ENCODE results near the gene HBA1.
"Not testable (repeated sequence)": the region's sequence is repeated elsewhere in the genome, so short reads cannot be mapped to it uniquely, and the experiment has no call there.

Gene HBA1

DNA sequence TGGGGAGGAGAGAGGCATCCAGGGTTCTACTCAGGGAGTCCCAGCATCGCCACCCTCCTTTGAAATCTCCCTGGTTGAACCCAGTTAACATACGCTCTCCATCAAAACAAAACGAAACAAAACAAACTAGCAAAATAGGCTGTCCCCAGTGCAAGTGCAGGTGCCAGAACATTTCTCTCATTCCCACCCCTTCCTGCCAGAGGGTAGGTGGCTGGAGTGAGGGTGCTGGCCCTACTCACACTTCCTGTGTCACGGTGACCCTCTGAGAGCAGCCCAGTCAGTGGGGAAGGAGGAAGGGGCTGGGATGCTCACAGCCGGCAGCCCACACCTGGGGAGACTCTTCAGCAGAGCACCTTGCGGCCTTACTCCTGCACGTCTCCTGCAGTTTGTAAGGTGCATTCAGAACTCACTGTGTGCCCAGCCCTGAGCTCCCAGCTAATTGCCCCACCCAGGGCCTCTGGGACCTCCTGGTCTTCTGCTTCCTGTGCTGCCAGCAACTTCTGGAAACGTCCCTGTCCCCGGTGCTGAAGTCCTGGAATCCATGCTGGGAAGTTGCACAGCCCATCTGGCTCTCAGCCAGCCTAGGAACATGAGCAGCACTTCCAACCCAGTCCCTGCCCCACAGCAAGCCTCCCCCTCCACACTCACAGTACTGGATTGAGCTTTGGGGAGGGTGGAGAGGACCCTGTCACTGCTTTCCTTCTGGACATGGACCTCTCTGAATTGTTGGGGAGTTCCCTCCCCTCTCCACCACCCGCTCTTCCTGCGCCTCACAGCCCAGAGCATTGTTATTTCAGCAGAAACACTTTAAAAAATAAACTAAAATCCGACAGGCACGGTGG, 2.3 kb upstream of the HBA1 start:
- in situ Hi-C loops (cut with HindIII; ENCODE audit: low sequenced_read_pairs), result not testable (repeated sequence)

DNA sequence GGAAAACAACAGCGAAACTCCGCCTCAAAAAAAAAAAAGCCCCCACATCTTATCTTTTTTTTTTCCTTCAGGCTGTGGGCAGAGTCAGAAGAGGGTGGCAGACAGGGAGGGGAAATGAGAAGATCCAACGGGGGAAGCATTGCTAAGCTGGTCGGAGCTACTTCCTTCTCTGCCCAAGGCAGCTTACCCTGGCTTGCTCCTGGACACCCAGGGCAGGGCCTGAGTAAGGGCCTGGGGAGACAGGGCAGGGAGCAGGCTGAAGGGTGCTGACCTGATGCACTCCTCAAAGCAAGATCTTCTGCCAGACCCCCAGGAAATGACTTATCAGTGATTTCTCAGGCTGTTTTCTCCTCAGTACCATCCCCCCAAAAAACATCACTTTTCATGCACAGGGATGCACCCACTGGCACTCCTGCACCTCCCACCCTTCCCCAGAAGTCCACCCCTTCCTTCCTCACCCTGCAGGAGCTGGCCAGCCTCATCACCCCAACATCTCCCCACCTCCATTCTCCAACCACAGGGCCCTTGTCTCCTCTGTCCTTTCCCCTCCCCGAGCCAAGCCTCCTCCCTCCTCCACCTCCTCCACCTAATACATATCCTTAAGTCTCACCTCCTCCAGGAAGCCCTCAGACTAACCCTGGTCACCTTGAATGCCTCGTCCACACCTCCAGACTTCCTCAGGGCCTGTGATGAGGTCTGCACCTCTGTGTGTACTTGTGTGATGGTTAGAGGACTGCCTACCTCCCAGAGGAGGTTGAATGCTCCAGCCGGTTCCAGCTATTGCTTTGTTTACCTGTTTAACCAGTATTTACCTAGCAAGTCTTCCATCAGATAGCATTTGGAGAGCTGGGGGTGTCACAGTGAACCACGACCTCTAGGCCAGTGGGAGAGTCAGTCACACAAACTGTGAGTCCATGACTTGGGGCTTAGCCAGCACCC, 1.2 kb upstream of the HBA1 start:
- in situ Hi-C loops (cut with HindIII; ENCODE audit: low sequenced_read_pairs), result no loop called here

DNA sequence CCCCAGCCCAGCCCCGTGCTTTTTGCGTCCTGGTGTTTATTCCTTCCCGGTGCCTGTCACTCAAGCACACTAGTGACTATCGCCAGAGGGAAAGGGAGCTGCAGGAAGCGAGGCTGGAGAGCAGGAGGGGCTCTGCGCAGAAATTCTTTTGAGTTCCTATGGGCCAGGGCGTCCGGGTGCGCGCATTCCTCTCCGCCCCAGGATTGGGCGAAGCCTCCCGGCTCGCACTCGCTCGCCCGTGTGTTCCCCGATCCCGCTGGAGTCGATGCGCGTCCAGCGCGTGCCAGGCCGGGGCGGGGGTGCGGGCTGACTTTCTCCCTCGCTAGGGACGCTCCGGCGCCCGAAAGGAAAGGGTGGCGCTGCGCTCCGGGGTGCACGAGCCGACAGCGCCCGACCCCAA, 474 bp upstream of the HBA1 start:
- in situ Hi-C loops (cut with HindIII; ENCODE audit: low sequenced_read_pairs), result not testable (repeated sequence)

- in situ Hi-C loops (cut with HindIII; ENCODE audit: low sequenced_read_pairs), result no loop called here
These were observed 928 bp downstream of the HBA1 start for GRCh38 chr16:177394-177822.

DNA sequence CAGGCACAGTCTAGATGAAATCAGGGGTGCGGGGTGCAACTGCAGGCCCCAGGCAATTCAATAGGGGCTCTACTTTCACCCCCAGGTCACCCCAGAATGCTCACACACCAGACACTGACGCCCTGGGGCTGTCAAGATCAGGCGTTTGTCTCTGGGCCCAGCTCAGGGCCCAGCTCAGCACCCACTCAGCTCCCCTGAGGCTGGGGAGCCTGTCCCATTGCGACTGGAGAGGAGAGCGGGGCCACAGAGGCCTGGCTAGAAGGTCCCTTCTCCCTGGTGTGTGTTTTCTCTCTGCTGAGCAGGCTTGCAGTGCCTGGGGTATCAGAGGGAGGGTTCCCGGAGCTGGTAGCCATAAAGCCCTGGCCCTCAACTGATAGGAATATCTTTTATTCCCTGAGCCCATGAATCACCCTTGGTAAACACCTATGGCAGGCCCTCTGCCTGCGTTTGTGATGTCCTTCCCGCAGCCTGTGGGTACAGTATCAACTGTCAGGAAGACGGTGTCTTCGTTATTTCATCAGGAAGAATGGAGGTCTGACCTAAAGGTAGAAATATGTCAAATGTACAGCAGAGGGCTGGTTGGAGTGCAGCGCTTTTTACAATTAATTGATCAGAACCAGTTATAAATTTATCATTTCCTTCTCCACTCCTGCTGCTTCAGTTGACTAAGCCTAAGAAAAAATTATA, 1.6 kb downstream of the HBA1 start:
- in situ Hi-C loops (cut with HindIII; ENCODE audit: low sequenced_read_pairs), result no loop called here

GRCh38 chr16:178668-179015, 2.2 kb downstream of the HBA1 start:
- in situ Hi-C loops (cut with HindIII; ENCODE audit: low sequenced_read_pairs), result no loop called here

DNA sequence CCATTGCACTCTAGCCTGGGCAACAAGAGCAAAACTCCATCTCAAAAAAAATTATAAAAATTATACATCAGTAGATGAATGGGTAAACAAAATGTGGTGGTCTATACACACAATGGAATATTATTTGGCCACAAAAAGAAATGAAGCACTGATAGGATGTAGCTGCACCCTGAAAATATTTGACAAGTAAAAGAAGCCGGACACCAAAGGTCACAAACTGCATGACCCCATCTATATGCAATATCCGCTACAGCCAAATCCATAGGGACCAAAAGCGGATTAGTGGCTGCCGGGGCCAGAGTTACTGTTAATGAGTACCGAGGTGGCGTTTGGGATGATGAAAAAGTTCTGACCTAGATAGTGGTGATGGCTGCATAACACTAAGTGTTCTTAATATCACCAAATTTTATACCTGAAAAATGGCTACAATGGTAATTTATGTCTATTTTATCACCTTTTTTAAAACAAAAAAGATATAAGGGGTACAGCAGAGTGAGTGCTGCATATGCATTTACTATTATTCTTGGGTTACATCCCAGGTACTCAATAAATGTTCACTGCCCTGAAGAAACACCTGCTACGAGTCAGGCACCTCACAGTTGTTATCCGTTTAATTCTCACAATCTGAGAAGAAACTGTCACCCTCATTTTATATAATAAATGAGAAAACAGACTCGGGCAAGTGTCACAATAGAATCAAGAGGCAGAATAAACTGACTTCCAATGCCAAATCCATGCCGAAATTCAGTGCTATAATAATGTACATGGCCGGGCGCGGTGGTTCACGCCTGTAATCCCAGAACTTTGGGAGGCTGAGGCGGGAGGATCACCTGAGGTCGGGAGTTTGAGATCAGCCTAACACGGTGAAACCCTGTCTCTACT, 3.0 kb downstream of the HBA1 start:
- in situ Hi-C loops (cut with HindIII; ENCODE audit: low sequenced_read_pairs), result no loop called here

DNA sequence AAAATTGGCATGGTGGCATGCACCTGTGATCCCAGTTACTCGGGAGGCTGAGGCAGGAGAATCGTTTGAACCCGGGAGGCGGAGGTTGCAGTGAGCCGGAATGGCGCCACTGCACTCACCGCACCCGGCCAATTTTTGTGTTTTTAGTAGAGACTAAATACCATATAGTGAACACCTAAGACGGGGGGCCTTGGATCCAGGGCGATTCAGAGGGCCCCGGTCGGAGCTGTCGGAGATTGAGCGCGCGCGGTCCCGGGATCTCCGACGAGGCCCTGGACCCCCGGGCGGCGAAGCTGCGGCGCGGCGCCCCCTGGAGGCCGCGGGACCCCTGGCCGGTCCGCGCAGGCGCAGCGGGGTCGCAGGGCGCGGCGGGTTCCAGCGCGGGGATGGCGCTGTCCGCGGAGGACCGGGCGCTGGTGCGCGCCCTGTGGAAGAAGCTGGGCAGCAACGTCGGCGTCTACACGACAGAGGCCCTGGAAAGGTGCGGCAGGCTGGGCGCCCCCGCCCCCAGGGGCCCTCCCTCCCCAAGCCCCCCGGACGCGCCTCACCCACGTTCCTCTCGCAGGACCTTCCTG, 3.7 kb downstream of the HBA1 start, which contains the start of gene HBQ1:
TSS of gene HBQ1 (plus strand) at position 359 of the 575 bp plus-strand sequence. CDS start at position 387, 28 bp downstream.
- in situ Hi-C loops (cut with HindIII; ENCODE audit: low sequenced_read_pairs), result no loop called here

DNA sequence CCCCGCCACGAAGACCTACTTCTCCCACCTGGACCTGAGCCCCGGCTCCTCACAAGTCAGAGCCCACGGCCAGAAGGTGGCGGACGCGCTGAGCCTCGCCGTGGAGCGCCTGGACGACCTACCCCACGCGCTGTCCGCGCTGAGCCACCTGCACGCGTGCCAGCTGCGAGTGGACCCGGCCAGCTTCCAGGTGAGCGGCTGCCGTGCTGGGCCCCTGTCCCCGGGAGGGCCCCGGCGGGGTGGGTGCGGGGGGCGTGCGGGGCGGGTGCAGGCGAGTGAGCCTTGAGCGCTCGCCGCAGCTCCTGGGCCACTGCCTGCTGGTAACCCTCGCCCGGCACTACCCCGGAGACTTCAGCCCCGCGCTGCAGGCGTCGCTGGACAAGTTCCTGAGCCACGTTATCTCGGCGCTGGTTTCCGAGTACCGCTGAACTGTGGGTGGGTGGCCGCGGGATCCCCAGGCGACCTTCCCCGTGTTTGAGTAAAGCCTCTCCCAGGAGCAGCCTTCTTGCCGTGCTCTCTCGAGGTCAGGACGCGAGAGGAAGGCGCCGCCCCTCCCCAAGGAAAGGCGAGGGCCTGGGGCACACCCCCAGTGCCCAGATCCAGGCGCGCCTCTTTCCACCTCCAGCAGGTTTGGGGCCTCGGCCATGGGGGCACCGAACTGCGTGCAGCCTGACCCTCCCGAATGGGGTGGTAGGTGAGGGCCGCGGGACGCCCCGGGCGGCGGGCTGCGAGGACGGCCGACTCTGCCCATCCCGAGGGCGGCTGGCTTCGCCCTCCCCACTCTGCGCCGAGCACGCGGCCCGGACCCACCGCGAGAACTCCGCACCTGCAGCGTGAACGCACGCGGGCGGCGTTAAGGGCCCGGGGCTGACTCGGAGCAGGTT, 4.4 kb downstream of the HBA1 start:
- in situ Hi-C loops (cut with HindIII; ENCODE audit: low sequenced_read_pairs), result no loop called here

GRCh38 chr16:181565-182021, 5.1 kb downstream of the HBA1 start:
- in situ Hi-C loops (cut with HindIII; ENCODE audit: low sequenced_read_pairs), result no loop called here

- in situ Hi-C loops (cut with HindIII; ENCODE audit: low sequenced_read_pairs), result no loop called here
These were observed 6.5 kb downstream of the HBA1 start for GRCh38 chr16:183005-183404.

GRCh38 chr16:185213-185612, 8.7 kb downstream of the HBA1 start:
- in situ Hi-C loops (cut with HindIII; ENCODE audit: low sequenced_read_pairs), result no loop called here

GRCh38 chr16:185691-186090, 9.2 kb downstream of the HBA1 start:
- in situ Hi-C loops (cut with HindIII; ENCODE audit: low sequenced_read_pairs), result no loop called here

DNA sequence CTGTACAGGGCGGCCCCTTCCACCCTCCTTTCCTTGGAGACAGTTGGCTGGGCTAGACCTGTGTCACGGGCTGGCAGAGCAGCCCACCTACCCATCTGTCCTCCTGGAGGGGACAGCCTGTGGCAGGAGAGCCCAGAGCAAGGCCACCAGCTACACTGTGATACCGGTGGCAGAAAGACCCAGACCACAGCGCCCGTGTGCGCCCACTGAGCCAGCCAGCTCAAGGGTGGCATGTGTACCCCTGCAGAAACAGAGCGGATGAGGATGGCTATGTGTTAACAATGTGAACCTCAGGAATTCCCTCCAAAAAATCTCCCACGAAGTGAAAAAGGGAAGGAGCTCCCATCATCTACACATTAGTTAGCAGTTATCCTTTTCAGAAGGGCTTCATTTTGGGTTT, 10.8 kb downstream of the HBA1 start:
- in situ Hi-C loops (cut with HindIII; ENCODE audit: low sequenced_read_pairs), result no loop called here

- in situ Hi-C loops (cut with HindIII; ENCODE audit: low sequenced_read_pairs), result no loop called here
These were observed 12.2 kb downstream of the HBA1 start for GRCh38 chr16:188674-189073.

DNA sequence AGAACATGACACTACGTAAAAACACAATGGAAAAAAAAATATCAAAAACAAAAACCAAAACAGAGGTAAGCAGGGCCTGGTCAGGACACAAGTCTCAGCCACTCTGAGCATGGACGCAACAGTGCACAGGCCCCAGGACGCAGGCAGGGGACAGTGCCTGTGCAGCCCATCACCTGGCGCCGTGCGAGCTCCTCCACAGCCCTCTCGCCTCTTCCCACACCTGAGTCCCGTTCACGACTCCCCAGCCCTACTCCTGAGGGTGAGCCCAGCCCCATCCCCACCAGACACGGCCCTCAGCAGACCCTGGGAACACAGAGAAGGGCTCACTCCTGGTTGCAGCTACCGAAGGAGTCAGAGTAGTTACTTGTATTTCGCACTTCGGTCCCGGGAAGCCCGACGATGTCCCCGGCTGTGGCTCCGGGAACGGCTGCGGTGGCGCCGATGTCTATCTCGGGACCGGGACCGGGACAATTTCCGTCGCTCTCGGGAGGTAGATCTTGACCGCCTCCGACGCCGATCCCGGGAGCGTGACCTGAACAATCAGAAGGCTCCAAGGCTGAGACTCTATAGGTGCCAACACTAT, 13.2 kb downstream of the HBA1 start:
- in situ Hi-C loops (cut with HindIII; ENCODE audit: low sequenced_read_pairs), result no loop called here

- in situ Hi-C loops (cut with HindIII; ENCODE audit: low sequenced_read_pairs), result no loop called here
These were observed 15.4 kb downstream of the HBA1 start for GRCh38 chr16:191831-192230.

- in situ Hi-C loops (cut with HindIII; ENCODE audit: low sequenced_read_pairs), result no loop called here
These were observed 16.2 kb downstream of the HBA1 start for GRCh38 chr16:192686-193085.
